ENCODE measurements around the gene CRYZL1.

CRYZL1 gene

DNA sequence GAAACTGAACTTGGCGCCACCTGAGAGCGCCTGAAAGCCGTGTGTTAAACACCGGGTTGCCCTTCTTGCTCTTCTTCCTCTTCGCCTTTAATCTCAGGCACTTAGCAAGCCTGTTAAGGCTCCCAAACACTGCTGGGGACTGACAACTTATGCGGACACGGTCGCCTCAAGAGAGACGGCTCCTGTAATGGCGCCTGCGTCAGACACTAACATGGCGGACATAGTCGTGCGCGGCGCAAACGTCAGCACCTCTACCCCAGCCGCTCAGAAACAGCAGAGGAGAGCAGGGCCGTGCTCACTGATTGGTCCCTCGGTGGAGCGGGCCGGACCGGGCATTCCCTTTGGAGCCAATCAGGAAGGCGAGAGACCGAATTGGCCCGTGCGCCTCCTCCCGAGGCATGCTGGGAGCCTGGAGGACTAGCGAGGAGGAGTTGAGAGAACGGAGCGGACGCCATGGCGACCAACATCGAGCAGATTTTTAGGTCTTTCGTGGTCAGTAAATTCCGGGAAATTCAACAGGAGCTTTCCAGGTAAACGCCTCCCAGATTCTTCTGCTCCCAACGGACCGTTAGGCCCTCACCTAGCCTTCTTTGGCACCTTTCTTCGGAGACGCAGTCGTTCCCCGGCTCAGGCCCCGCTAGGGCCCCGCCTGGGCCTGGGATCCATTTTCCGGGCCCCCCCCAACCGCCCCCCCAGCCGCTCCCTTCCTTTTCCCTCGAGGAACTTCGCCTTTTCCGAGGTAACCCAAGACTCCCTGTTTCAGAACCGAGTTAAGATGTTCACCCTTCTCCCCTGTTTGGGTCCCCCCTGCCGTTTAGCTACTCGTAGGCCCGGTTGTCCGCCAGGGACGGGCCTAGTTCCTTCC is 98.7 kb downstream of the CRYZL1 start, which contains the start of gene SON:
SON (plus strand) TSS at position 399 of the 865 bp plus-strand sequence; CDS start at position 454, 55 bp downstream.
- DNase-seq (ENCODE audit: extremely low read depth in 1 of 2, low read depth in 1 of 2): peak; percentile 95 to 98

DNA sequence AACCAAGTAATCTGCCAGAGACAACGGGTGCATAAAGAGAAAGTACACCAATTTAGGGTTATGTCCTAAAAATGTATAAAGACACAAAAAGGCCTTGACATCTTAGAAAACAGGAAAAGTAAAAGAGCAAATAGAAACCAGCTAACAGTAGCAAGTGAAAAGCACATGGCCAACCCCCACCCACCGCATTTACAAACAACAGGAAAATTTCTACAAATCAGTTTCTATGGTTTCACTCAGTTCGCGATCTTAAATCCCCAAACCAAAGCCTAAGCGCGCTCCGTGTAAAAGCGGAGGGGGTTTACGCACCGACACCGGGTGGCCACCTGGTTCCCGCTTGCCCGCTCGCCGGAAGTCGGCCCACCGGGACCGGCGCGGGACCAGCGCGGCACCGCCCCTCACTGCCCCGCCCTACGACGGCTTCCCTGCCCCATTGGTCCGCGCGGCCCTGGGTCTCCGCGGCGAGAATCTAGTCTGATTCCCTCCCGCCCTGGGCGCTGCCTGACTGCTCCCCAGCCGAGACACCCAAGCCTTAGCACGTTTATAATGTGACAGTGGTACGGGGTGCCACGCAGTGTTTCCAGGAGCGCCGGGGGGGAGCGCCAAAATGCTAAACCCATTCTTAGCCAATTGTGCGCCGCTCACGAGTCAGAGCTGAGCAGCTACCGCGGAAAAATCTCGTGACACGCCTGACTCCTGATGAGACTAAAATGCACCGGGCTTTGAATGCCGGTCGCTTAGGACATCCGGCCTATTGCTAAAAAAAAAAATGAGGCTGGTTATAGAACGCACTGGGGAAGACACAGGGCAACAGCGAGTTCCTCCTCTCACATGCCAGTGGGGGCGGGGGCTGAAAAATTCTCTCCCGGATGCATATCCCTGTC is 99.5 kb downstream of the CRYZL1 start, which contains the start of gene GART:
GART (minus strand) TSS at position 362 of the 884 bp plus-strand sequence. CDS start 2,802 bp downstream, outside the sequence.
- DNase-seq (ENCODE audit: extremely low read depth in 1 of 2, low read depth in 1 of 2): peak; percentile 77 to 78

DNA sequence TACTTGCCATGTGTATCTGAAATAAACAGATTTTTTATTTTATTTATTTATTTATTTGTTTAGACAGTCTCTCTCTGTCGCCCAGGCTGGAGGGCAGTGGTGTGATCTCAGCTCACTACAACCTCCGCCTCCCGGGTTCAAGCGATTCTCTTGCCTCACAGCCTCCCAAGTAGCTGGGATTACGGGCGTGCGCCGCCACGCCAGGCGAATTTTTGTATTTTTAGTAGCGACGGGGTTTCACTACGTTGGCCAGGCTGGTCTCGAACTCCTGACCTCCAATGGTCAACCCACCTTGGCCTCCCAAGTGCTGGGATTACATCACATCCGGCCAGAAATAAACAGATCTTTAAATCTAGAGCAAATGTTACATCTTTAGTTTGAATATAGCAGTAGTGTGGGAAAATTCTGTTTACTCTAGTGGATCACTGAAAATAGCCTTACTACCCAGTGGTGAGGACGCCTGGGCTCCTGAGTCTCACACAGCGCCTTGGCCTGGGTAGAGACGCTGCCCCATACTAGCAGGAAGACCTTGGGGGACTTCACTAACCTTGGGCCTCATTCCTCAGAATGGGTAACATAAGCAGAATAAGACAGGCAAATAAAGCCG is 100.3 kb downstream of the CRYZL1 start:
- no peak for DNase-seq (ENCODE audit: extremely low read depth in 1 of 2, low read depth in 1 of 2)

DNA sequence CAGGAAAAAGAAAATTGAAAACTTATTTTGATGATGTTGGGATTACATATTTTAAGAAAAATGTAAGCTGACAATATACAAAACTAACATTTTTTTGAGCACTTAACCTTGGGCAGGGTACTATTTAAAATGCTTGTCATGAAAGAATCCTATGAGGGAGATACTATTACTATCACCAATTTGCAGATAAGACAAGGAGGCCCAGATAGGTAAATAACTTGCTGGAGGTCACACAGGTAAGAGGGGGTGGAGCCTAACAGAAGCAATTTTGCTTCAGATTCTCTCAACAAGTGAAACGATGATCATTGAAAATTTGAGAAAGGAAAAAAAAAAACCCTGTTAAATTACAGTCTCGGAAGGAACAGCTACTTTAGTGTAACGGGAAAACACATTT is 100.8 kb downstream of the CRYZL1 start:
- DNase-seq (ENCODE audit: extremely low read depth in 1 of 2, low read depth in 1 of 2): no peak

DNA sequence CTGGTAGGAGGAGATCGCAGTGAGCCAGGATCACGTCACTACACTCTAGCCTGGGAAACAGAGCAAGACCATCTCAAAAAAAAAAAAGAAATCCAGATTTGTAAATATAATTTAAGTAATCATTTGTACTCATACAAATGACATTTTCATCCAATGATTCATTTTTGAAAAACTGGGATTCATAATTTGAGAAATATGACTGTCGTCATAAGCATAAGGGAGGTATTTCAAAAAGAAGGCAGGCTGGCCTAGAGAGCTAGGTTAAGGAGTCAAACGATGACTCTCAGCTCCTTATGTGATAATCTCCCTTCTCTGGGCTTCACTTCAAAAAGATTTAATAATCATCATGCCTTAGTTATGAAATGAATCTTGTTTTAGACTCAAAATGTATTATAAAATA is 101.9 kb downstream of the CRYZL1 start:
- DNase-seq (ENCODE audit: extremely low read depth in 1 of 2, low read depth in 1 of 2): no peak
